ENCODE measurements around the gene SPEF2.

The SPEF2 gene

GRCh38 chr5:35647128-35647527, 29.5 kb downstream of the SPEF2 start:
- no peak for DNase-seq (ENCODE audit: extremely low spot score)
- ChIA-PET CTCF (no interaction called here), POLR2A (no interaction called here)
- TF ChIP-seq, protein P1, sequence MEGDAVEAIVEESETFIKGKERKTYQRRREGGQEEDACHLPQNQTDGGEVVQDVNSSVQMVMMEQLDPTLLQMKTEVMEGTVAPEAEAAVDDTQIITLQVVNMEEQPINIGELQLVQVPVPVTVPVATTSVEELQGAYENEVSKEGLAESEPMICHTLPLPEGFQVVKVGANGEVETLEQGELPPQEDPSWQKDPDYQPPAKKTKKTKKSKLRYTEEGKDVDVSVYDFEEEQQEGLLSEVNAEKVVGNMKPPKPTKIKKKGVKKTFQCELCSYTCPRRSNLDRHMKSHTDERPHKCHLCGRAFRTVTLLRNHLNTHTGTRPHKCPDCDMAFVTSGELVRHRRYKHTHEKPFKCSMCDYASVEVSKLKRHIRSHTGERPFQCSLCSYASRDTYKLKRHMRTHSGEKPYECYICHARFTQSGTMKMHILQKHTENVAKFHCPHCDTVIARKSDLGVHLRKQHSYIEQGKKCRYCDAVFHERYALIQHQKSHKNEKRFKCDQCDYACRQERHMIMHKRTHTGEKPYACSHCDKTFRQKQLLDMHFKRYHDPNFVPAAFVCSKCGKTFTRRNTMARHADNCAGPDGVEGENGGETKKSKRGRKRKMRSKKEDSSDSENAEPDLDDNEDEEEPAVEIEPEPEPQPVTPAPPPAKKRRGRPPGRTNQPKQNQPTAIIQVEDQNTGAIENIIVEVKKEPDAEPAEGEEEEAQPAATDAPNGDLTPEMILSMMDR (IDR thresholded peaks at IDR 0.05; ENCODE audit: control extremely low read depth, extremely low read depth, low read depth, missing control alignments) = no peak

- CTCF ChIA-PET = interaction anchor here (4.8 kb wide), 1 partner anchor 278 kb away, joined by 87 read pairs; no protein-coding TSS in a partner anchor
- no peak for DNase-seq (ENCODE audit: extremely low spot score)
- TF ChIP-seq, protein P1 (IDR thresholded peaks at IDR 0.05; ENCODE audit: control extremely low read depth, extremely low read depth, low read depth, missing control alignments) = no peak
- POLR2A ChIA-PET = no interaction called here
Observed at GRCh38 chr5:35647712-35648111, 30.0 kb downstream of the SPEF2 start.

- TF ChIP-seq, protein P1 (IDR thresholded peaks at IDR 0.05; ENCODE audit: control extremely low read depth, extremely low read depth, low read depth, missing control alignments) = peak; percentile 58
- CTCF ChIA-PET = interaction anchor here (0.9 to 4.8 kb wide), 25 partner anchors 10 to 290 kb away, joined by 3 to 87 read pairs (median 3); no protein-coding TSS in a partner anchor
- POLR2A ChIA-PET = no interaction called here
- peak; percentile 17 for DNase-seq (ENCODE audit: extremely low spot score)
Observed at GRCh38 chr5:35651002-35651756, 33.5 kb downstream of the SPEF2 start.

DNA sequence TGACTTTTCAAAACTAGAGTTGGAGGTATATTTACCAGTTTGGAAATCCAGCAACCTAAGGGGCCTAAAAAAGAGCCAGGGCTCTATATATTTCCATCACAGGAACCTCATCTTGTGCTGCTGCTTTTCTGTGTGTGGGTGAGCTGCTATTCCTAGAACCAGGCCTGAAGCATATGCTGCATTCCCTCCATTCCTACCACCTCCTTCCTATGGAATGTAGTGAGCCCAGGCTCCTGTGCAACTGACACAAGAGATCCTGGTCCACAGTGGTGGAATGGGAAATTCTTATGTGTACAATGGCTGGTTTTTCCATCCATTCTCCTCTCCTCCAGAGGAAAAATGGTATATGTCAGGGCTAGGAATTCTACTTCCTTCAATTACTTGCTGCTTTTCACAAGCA, 39.1 kb downstream of the SPEF2 start:
- no peak for DNase-seq (ENCODE audit: extremely low spot score)
- CTCF ChIA-PET = interaction anchor here (2.0 to 2.1 kb wide), 2 partner anchors 268 to 270 kb away, joined by 6 to 11 read pairs; no protein-coding TSS in a partner anchor
- POLR2A ChIA-PET = no interaction called here
- TF ChIP-seq, protein P1 (IDR thresholded peaks at IDR 0.05; ENCODE audit: control extremely low read depth, extremely low read depth, low read depth, missing control alignments) = no peak

- POLR2A ChIA-PET = no interaction called here
- CTCF ChIA-PET = interaction anchor here (2.3 kb wide), 1 partner anchor 269 kb away, joined by 9 read pairs; no protein-coding TSS in a partner anchor
- DNase-seq (ENCODE audit: extremely low spot score) = no peak
- TF ChIP-seq, protein P1 (IDR thresholded peaks at IDR 0.05; ENCODE audit: control extremely low read depth, extremely low read depth, low read depth, missing control alignments) = no peak
Observed at GRCh38 chr5:35657877-35658276, 40.2 kb downstream of the SPEF2 start.

DNA sequence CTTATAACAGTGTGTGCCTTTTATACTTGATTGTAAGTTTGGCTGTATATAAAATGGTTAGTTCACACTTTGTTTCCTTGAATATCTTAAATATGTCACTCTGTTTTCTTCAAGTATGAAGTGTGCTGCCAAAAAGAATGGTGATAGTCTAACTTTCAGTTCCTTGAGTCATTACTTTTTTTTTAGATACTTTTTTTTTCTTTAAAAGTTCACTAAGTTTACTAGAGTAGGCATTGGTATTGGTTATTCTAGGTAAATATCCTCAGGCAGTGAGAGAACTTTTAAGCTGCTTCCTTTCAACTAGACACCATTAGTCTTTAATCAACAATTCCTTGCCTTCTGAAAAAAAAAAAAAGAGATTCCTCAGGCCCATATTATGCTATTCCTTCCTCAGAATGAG, 41.9 kb downstream of the SPEF2 start:
- TF ChIP-seq, protein P1 (IDR thresholded peaks at IDR 0.05; ENCODE audit: control extremely low read depth, extremely low read depth, low read depth, missing control alignments) = no peak
- DNase-seq (ENCODE audit: extremely low spot score) = no peak
- ChIA-PET POLR2A (no interaction called here), CTCF (interaction anchor here (0.7 to 5.7 kb wide), 6 partner anchors 8 to 268 kb away, joined by 3 to 25 read pairs (median 4); no protein-coding TSS in a partner anchor)
